Measurements from ENCODE around the gene TMEM167A. TPM values are rescaled to one million over a fixed set of nuclear protein-coding genes. Genes with fewer than 3 reads are reported as not detected.

TMEM167A gene
- total and polyA plus RNA-seq, 2 of the 8 experiments (the other 6 are each of a cell fraction or from before 2014, with no cell fraction given), result 50.6 to 178 TPM

- peaks cover 0 to 3% (median 0%) of the 10 kb centered on the region in 4 experiments; a peak in 1 of 7 replicates for H3K4me1 ChIP-seq (replicated peaks in 1 of 4; ENCODE audit: control insufficient read depth in 3 of 4, insufficient read depth in 4 of 4, low read length in 3 of 4)
- no peaks in the 10 kb centered on the region for H3K79me2 ChIP-seq (ENCODE audit: control insufficient read depth in 1 of 2, insufficient read depth in 2 of 2, low read length in 2 of 2)
- no peak overlapping the region for H3K4me2 ChIP-seq (ENCODE audit: insufficient read depth in 1 of 2, low read depth in 2 of 2, low read length in 2 of 2)
- no peak overlapping the region for H3K4me3 ChIP-seq (ENCODE audit: extremely low read depth in 1 of 4, insufficient read depth in 2 of 4, low read depth in 3 of 4, low read length in 4 of 4)
- no peaks in the 10 kb centered on the region for H3K9me3 ChIP-seq (ENCODE audit: insufficient read depth in 2 of 2, low read depth in 1 of 2, low read length in 1 of 2)
- no peak overlapping the region for H2BK12ac ChIP-seq (ENCODE audit: low read depth, low read length)
- H3K27me3 ChIP-seq (replicated peaks in 1 of 4; ENCODE audit: control insufficient read depth in 3 of 4, extremely low read depth in 1 of 4, insufficient read depth in 3 of 4, low read length in 3 of 4), result no peaks in the 10 kb centered on the region
- H4K20me1 ChIP-seq (replicated peaks in 1 of 2; ENCODE audit: control insufficient read depth in 1 of 2, insufficient read depth in 2 of 2, low read length in 2 of 2), result no peaks in the 10 kb centered on the region
- H4K5ac ChIP-seq (ENCODE audit: insufficient read length, low read depth, low read length), result no peak overlapping the region
- no peak overlapping the region for H3K18ac ChIP-seq (ENCODE audit: extremely low read depth, low read length)
- H3K27ac ChIP-seq (ENCODE audit: low read depth, low read length), result no peak overlapping the region
- no peak overlapping the region for H2BK120ac ChIP-seq (replicated peaks; ENCODE audit: low read depth, low read length)
- H2AK5ac ChIP-seq (ENCODE audit: low read depth, low read length), result no peak overlapping the region
- 94% methylated on average over 1 of the region's 1 CpG; no CpG with 5 or more reads in 1 of the 2 experiments for WGBS, 2 experiments (ENCODE audit: extremely low coverage in 1 of 2, insufficient coverage in 1 of 2, insufficient read length in 1 of 2, insufficient replicate concordance in 2 of 2, low coverage in 1 of 2, low lambda C conversion rate in 2 of 2, missing lambda C conversion rate in 1 of 2)
- no peak overlapping the region for H2BK20ac ChIP-seq (ENCODE audit: low read length)
- TF ChIP-seq HDAC6 (IDR thresholded peaks at IDR 0.05; ENCODE audit: low read depth, low read length), result no peak
- no peak for TF ChIP-seq NANOG (IDR thresholded peaks at IDR 0.05; ENCODE audit: insufficient read depth, low read depth, low read length, poor library complexity, severe bottlenecking)
- TF ChIP-seq CHD1 (IDR thresholded peaks at IDR 0.05; ENCODE audit: low read depth, low read length), result no peak
- no peak for TF ChIP-seq FOSL1 (IDR thresholded peaks at IDR 0.05; ENCODE audit: insufficient read depth, low read depth, low read length)
- TF ChIP-seq PHF8 (conservative IDR thresholded peaks at IDR 0.05; ENCODE audit: low read depth, low read length), result no peak
- TF ChIP-seq ZNF274 (IDR thresholded peaks at IDR 0.05; ENCODE audit: borderline replicate concordance, extremely low read depth, low read length), result no peak
- no peak for TF ChIP-seq CEBPB (IDR thresholded peaks at IDR 0.05; ENCODE audit: low read depth, low read length)
- no peak for TF ChIP-seq SIN3A (conservative IDR thresholded peaks at IDR 0.05 in 1 of 2, IDR thresholded peaks at IDR 0.05 in 1 of 2; ENCODE audit: low read depth in 1 of 2, low read length in 2 of 2)
- ChIA-PET POLR2A (ENCODE audit: partially characterized antibody) (no interaction called here), CTCF (ENCODE audit: partially characterized antibody) (no interaction called here)
- H2BK5ac ChIP-seq (ENCODE audit: low read depth, low read length), result no peak overlapping the region
- H3K79me1 ChIP-seq (ENCODE audit: low read depth, low read length), result no peaks in the 10 kb centered on the region
- no peak overlapping the region for H3K14ac ChIP-seq (ENCODE audit: insufficient read length)
- no peak overlapping the region for H4K8ac ChIP-seq (ENCODE audit: extremely low read depth, insufficient read depth, low read length)
- no peaks in the 10 kb centered on the region for H3K23me2 ChIP-seq (ENCODE audit: low read depth, low read length)
- no peak overlapping the region for H3K4ac ChIP-seq (replicated peaks; ENCODE audit: insufficient read length, low read depth, low read length)
- no peak overlapping the region for H3K9ac ChIP-seq (replicated peaks in 1 of 4; ENCODE audit: extremely low read depth in 1 of 4, low read depth in 3 of 4, low read length in 3 of 4)
- H2BK15ac ChIP-seq (ENCODE audit: low read length), result no peak overlapping the region
- no peak overlapping the region for H4K91ac ChIP-seq (replicated peaks; ENCODE audit: insufficient read length, low read length)
- FAIRE-seq (no peak), DNase-seq (ENCODE audit: low read depth in 1 of 2, low spot score in 2 of 2) (no peak)
- no peak overlapping the region for H3K23ac ChIP-seq (ENCODE audit: insufficient read length)
- H2AFZ ChIP-seq (ENCODE audit: low read length), result no peak overlapping the region
- no peaks in the 10 kb centered on the region for H3K36me3 ChIP-seq (ENCODE audit: control insufficient read depth in 2 of 4, insufficient read depth in 4 of 4, low read length in 3 of 4)
- no peak overlapping the region for H3K56ac ChIP-seq (replicated peaks; ENCODE audit: insufficient read length, low read depth, low read length)
These were observed 24.3 kb upstream of the TMEM167A start for GRCh38 chr5:83101514-83101913.

All from H1 (cell line).